PFSK-1 (cell line): ENCODE data around the gene ILK.

Experiments
- FOXP2 ChIP-seq: optimal IDR thresholded peaks from 2 replicates; pipeline ENCODE3; 2011; ENCODE audit warnings: borderline replicate concordance, control low read depth, inconsistent platforms; ENCODE audit not compliant: insufficient read depth; ENCODE audit errors: extremely low read length, extremely low read depth
- POLR2AphosphoS5 ChIP-seq: IDR thresholded peaks from 2 replicates; pipeline ENCODE4 v1.6.1; 2012; ENCODE audit warnings: low read depth, mild to moderate bottlenecking, control low read depth, low read length, moderate library complexity
- TF ChIP-seq, protein P1 (sequence below), 2 experiments: IDR thresholded peaks; 2 replicates each; pipeline versions ENCODE4 v1.6.1 to v1.8.0; 2011 to 2012; ENCODE audit warnings: low read depth in 2 of 2, low read length in 2 of 2, control low read depth in 1 of 2, inconsistent platforms in 1 of 2, mild to moderate bottlenecking in 1 of 2, moderate library complexity in 1 of 2; ENCODE audit not compliant: insufficient read depth in 1 of 2

DNA sequence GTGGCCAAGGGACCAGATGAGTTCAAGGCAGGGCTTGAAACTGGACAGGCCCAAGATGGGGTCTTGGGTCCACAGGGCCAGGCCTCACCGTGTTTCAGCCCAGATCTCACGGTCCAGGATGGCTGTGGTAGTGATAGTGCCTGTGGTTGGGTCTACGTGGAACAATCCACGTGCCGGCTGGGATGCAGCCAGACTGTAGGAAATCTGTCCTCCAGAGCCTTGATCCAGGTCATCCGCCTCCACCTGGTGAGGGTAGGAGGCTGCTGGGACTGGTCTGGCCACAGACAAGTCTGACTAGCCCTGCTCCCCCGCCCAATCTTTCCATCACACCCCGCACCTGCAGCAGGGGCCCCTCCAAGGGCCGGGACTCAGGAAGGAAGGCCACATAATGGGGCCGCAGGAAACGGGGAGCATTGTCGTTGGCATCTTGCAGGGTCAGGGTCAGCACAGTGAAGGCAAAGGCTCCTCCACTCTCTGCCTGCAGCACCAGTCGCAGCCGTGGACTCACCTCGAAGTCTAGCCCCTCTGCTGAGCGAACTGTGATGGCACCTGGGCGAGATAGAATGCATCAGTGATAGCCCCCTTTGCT is 22.4 kb downstream of the ILK start:
- TF ChIP-seq POLR2AphosphoS5 (no peak), FOXP2 (no peak)
- TF ChIP-seq, protein P1, sequence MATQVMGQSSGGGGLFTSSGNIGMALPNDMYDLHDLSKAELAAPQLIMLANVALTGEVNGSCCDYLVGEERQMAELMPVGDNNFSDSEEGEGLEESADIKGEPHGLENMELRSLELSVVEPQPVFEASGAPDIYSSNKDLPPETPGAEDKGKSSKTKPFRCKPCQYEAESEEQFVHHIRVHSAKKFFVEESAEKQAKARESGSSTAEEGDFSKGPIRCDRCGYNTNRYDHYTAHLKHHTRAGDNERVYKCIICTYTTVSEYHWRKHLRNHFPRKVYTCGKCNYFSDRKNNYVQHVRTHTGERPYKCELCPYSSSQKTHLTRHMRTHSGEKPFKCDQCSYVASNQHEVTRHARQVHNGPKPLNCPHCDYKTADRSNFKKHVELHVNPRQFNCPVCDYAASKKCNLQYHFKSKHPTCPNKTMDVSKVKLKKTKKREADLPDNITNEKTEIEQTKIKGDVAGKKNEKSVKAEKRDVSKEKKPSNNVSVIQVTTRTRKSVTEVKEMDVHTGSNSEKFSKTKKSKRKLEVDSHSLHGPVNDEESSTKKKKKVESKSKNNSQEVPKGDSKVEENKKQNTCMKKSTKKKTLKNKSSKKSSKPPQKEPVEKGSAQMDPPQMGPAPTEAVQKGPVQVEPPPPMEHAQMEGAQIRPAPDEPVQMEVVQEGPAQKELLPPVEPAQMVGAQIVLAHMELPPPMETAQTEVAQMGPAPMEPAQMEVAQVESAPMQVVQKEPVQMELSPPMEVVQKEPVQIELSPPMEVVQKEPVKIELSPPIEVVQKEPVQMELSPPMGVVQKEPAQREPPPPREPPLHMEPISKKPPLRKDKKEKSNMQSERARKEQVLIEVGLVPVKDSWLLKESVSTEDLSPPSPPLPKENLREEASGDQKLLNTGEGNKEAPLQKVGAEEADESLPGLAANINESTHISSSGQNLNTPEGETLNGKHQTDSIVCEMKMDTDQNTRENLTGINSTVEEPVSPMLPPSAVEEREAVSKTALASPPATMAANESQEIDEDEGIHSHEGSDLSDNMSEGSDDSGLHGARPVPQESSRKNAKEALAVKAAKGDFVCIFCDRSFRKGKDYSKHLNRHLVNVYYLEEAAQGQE (IDR thresholded peaks at IDR 0.05; ENCODE audit: insufficient read depth in 1 of 2, low read depth in 2 of 2, low read length in 2 of 2), result no peak
